Measurements from ENCODE around the gene FOXF2. TPM values are rescaled to one million over a fixed set of nuclear protein-coding genes. Genes with fewer than 3 reads are reported as not detected.

The FOXF2 gene
- total and polyA plus RNA-seq, 2 experiments from 2014 or later: not detected

DNA sequence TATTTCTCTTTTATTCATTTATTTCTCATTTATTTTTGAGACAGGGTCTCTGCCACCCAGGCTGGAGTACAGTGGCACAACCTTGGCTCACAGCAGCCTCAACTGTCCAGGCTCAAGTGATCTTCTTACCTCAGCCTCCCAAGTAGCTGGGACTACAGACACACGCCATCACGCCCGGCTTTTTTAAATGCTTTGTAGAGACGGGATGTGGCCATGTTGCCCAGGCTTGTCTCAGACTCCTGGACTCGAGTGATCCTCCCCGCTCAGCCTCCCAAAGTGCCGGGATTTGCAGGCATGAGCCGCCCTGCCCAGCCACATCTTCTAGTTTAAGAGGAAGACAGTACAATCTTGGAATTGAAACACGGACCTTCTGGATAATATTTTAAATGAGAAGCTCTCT, 21.6 kb upstream of the FOXF2 start:
- Histone ChIP-seq H3K4me1 (ENCODE audit: insufficient read depth) (peaks cover 10% of the 10 kb centered on the region), H3K4me3 (no peak overlapping the region), H2AFZ (no peak overlapping the region), H3K36me3 (ENCODE audit: insufficient read depth) (no peaks in the 10 kb centered on the region), H3K9me2 (ENCODE audit: insufficient read depth) (no peaks in the 10 kb centered on the region), H3K27ac (ENCODE audit: low read depth) (no peak overlapping the region), H3K4me2 (no peak overlapping the region), H3F3A (replicated peaks; ENCODE audit: low read depth) (no peaks in the 10 kb centered on the region), H3K27me3 (ENCODE audit: insufficient read depth) (peaks cover 17% of the 10 kb centered on the region; the same call in 1 of the 2 replicates), H3K79me2 (replicated peaks; ENCODE audit: insufficient read depth) (no peaks in the 10 kb centered on the region), H4K20me1 (replicated peaks; ENCODE audit: insufficient read depth) (no peaks in the 10 kb centered on the region)
- Mint-ChIP-seq H3K36me3 (ENCODE audit: low read depth) (peaks cover 3% of the 10 kb centered on the region; the same call in 1 of the 3 replicates), H3K4me3 (no peak overlapping the region), H3K9me3 (peaks cover 12% of the 10 kb centered on the region), H3K27me3 (ENCODE audit: insufficient read depth, low read depth, poor library complexity) (peaks cover 2% of the 10 kb centered on the region), H3K27ac (no peak overlapping the region), H3K4me1 (peaks cover 7% of the 10 kb centered on the region)
- ATAC-seq: no peak
- no peak for DNase-seq (ENCODE audit: low spot score)
- no peak for TF ChIP-seq ZNF462 (CRISPR knock-in tag; IDR thresholded peaks at IDR 0.05)
- no peak for TF ChIP-seq ZNF114 (CRISPR knock-in tag; IDR thresholded peaks at IDR 0.05)
- TF ChIP-seq REST (IDR thresholded peaks at IDR 0.05; ENCODE audit: unreplicated experiment): no peak
- TF ChIP-seq EZH2 (IDR thresholded peaks at IDR 0.05; ENCODE audit: low read depth, unreplicated experiment): no peak
- TF ChIP-seq POLR2AphosphoS5 (IDR thresholded peaks at IDR 0.05; ENCODE audit: low read depth): no peak
- TF ChIP-seq EZH2phosphoT487 (IDR thresholded peaks at IDR 0.05; ENCODE audit: unreplicated experiment): no peak
- TF ChIP-seq ETS1 (IDR thresholded peaks at IDR 0.05): no peak
- TF ChIP-seq ZNF331 (CRISPR knock-in tag; IDR thresholded peaks at IDR 0.05; ENCODE audit: low read depth): no peak
- TF ChIP-seq JUNB (IDR thresholded peaks at IDR 0.05; ENCODE audit: unreplicated experiment): no peak
- TF ChIP-seq STAT1 (IDR thresholded peaks at IDR 0.05; ENCODE audit: unreplicated experiment): no peak
- no peak for TF ChIP-seq NANOG (IDR thresholded peaks at IDR 0.05; ENCODE audit: borderline replicate concordance)

Data from GM23338 (cell line).